ENCODE measurements around the gene CDKN2A.

The CDKN2A gene

DNA sequence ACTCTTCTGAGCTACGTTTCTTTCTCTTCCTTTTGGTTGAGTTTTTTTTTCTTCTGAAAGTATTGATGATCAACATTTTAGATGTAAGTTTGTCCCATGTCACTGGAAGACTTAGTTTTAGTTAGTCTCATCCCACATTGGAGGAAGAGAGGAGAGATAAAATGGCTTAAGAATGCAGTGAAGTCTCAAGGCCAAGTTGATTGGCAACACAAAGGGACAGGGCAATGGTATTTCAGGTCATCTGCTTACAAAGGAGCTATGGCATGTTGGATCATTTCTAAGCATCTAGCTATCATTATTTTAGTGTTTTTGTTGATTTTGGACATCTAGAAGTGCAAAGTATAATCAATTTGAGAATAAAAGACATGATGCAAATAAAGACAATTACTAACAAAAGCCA is 58.6 kb downstream of the CDKN2A start:
- no peak for DNase-seq

DNA sequence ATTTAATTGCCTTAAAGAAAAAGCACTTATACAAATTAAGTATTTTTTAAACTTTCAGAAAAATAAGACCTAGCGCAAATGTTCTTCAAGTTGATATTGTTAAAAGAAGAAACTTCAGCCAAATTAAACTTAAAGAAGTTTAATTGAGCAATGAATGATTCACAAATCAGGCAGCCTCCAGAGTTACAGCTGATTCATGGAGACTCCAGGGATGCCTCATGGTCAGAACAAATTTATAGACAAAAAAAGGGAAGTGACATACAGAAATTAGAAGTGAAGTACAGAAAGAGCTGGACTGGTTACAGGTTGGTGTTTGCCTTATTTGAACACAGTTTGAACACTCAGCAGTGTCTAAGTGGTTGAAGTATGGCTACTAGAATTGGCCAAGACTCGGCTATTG is 60.3 kb downstream of the CDKN2A start:
- DNase-seq = peak; percentile 3

DNA sequence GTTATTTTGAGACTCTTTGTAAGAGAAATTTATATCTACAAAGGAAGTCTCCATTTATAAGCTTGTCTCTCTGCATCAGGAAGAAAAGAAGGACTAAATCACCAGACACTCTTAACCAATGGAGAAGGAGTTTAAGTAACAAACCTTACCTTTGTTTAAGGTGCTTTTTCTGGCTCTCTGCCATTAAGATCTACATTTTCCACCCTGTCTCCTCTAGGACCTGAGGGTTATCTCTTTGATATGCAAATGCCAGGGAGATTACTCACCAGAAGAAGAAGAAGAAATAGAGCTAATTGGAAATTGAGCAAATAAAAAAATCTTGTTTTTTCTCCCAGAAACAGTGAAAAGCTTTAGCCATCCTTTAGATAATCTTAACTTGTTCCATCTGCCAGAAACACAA is 60.9 kb downstream of the CDKN2A start:
- DNase-seq = no peak

DNA sequence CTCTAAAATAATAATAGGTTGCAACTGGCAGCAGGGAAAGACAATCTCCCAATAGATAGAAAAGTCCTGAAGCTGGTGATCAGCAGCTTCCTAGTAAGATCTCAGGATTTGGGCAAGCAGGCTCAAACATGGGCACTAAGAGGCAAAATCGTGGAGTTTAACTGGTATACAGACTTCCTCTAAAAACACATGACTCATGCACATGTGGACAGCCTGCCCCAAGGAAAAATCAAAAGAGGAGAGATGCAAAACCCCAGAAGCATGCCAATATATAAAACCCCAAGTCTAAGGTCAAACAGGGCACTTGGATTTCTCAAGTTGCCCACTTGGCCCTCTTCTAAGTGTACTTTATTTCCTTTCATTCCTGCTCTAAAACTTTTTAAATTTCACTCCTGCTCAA is 62.8 kb downstream of the CDKN2A start:
- no peak for DNase-seq

DNA sequence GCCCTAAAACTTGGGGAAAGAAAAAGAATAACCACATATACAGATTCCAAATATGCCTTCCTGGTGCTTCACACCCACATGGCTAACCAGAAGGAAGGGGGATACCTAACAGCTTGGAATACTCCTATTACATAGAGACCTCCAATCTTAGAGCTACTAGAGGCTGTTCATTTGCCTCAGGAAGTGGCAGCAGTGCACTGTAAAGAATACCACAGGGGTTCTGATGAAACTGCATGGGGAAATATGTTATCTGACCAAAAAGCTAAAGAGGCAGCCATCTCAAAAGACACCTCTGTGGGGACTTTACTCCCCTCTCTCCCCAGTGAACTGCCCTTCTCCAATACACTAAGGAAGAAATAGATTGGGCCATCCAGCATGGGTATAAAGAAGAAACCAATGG is 66.4 kb downstream of the CDKN2A start:
- no peak for DNase-seq

DNA sequence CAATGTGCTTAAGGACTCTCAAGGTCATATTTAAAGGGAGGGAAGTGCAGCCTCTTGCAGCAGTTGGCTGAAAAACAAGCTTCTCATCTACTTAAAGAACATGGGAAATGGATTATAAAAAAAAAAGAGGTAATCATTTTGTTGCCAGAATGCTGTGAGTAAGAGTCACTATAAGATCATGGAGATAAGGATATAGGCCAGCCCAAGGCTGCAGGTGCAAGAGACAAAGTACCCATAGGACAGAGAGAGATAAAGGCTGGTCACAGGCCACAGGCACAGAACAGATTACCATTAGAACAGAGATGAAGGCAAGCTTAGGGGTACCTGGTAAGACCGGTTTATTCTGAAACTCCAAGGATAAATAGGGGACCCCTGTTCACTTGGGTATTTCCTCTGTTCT is 70.5 kb downstream of the CDKN2A start:
- DNase-seq = peak; percentile 66

DNA sequence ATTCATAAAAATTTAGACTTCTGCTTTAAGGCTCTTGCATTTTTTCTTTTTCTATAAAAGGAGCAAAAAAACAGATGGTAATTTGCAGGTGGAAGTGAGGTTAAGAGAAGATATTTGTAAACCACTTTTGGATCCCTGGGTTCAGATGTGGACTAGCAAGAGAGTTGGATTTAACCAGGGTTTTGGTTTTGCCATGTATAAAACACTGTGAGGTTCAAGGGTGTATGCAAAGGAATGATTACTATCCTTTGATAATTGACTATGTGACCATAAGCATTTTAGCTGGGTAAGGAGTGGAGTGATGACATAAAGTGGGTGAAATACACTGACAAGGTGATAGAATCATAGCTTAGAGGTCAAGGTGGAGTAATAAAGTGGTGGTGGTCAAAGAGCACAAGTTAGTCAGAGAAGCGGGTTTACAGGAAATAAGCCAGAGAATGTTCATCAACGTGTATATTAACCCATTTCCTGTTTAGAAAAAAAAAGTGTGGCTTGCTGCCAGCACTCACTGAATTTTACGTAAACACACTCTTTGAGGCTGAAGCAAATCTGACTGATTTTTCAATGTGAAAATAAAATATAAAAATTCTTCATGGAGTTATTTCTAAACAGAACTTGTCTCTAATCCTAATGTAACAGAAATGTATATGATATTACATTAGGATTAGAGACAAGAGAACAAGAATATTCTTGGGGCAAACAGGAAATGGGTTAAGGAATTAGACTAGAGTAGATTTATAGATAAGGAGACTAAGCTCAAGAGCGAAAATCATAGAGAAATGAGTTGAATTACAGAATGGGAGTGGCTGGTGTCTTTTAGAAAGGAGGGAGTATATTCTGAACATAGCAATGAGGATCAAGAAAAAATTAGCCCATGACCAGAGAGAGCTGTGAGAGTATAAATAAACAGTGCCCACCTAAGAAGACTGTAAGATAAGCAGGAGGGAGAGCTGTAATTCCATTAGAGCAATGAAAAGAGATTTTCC is 74.5 kb downstream of the CDKN2A start:
- peak; percentile 21 for DNase-seq

Data from DMS79 treated with DMSO at 0.1 percent for 48 hours (cell line).